ENCODE results near the gene LDHB. TPM values are rescaled to one million over a fixed set of nuclear protein-coding genes. Genes with fewer than 3 reads are reported as not detected.
"Not testable (repeated sequence)": the region's sequence is repeated elsewhere in the genome, so short reads cannot be mapped to it uniquely, and the experiment has no call there.

LDHB gene
- total RNA-seq, 4 donors from 2014 or later = 384 to 506 (median 452) TPM

DNA sequence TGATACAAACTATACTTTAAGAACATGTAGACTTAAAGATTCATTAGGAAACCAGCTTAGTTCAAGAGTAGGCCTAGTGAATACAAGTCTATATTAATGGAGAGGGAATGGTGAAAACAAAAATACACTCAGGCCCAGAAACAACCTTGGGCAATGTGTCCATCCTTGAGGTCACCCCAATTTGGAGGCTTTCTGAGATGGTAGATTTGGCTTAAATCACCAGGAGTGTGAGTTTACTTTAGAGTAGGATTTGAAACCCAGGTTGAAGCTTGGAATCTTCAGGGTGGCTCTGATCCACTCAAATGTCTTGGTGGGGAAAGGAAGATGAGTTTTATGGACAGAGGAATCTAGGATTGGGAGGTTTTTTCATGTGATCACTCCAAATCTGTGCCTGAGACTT, 10.5 kb downstream of the LDHB start:
- no peak overlapping the region for H3K4me3 ChIP-seq
- H3K9me3 ChIP-seq = no peaks in the 10 kb centered on the region
- no peak for TF ChIP-seq POLR2AphosphoS5 (IDR thresholded peaks at IDR 0.05)
- no peak overlapping the region for H3K27ac ChIP-seq
- H3K27me3 ChIP-seq = no peaks in the 10 kb centered on the region
- H3K36me3 ChIP-seq = peaks cover 18 to 92% of the 10 kb centered on the region in 2 donors
- no peak for ATAC-seq
- peaks cover 0 to 30% (median 0%) of the 10 kb centered on the region in 3 donors for H3K4me1 ChIP-seq

DNA sequence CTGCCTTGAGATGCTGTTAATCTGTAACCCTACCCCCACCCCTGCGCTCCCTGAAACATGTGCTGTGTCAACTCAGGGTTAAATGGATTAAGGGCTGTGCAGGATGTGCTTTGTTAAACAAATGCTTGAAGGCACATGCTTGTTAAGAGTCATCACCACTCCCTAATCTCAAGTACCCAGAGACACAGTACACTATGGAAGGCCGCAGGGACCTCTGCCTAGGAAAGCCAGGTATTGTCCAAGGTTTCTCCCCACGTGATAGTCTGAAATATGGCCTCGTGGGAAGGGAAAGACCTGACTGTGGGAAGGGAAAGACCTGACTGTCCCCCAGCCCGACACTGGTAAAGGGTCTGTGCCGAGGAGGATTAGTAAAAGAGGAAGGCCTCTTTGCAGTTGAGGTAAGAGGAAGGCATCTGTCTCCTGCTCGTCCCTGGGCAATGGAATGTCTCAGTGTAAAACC, 12.6 kb downstream of the LDHB start:
- Histone ChIP-seq H3K4me1 (peaks cover 0 to 19% (median 0%) of the 10 kb centered on the region in 3 donors), H3K36me3 (peaks cover 29 to 96% of the 10 kb centered on the region in 2 donors)
- not testable (repeated sequence) for H3K4me3 ChIP-seq, H3K27ac ChIP-seq, ATAC-seq, H3K27me3 ChIP-seq, H3K9me3 ChIP-seq
- WGBS, 2 donors (ENCODE audit: low coverage in 1 of 2) = 42 to 57% methylated on average over 2 to 7 of the region's 7 CpGs

DNA sequence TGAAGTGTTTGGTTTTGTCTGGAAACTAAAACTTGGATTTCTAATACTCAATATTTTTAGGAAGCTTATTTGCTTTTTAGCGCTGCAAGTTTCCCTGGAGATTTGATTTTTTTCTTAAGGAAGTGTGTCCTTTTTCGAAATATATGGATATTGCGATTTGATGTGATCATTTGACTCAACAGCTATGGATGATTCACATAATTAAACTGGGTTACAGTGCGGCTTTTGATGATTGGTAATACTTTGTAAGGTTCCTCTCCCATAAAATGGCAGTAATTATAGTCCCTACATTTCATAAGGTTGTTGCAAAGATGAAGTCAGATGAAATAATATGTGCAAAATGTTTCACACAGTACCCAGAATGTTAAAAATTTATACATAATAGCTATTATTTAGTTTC, 13.1 kb downstream of the LDHB start:
- Histone ChIP-seq H3K4me3 (no peak overlapping the region), H3K4me1 (peaks cover 0 to 18% (median 0%) of the 10 kb centered on the region in 3 donors), H3K36me3 (peaks cover 29 to 99% of the 10 kb centered on the region in 2 donors), H3K27me3 (no peaks in the 10 kb centered on the region), H3K9me3 (no peaks in the 10 kb centered on the region), H3K27ac (no peak overlapping the region)
- WGBS, 2 donors (ENCODE audit: low coverage in 1 of 2) = 93 to 94% methylated on average over 3 to 4 of the region's 4 CpGs
- ATAC-seq = no peak
- TF ChIP-seq, protein P1, sequence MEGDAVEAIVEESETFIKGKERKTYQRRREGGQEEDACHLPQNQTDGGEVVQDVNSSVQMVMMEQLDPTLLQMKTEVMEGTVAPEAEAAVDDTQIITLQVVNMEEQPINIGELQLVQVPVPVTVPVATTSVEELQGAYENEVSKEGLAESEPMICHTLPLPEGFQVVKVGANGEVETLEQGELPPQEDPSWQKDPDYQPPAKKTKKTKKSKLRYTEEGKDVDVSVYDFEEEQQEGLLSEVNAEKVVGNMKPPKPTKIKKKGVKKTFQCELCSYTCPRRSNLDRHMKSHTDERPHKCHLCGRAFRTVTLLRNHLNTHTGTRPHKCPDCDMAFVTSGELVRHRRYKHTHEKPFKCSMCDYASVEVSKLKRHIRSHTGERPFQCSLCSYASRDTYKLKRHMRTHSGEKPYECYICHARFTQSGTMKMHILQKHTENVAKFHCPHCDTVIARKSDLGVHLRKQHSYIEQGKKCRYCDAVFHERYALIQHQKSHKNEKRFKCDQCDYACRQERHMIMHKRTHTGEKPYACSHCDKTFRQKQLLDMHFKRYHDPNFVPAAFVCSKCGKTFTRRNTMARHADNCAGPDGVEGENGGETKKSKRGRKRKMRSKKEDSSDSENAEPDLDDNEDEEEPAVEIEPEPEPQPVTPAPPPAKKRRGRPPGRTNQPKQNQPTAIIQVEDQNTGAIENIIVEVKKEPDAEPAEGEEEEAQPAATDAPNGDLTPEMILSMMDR (IDR thresholded peaks at IDR 0.05) = no peak

DNA sequence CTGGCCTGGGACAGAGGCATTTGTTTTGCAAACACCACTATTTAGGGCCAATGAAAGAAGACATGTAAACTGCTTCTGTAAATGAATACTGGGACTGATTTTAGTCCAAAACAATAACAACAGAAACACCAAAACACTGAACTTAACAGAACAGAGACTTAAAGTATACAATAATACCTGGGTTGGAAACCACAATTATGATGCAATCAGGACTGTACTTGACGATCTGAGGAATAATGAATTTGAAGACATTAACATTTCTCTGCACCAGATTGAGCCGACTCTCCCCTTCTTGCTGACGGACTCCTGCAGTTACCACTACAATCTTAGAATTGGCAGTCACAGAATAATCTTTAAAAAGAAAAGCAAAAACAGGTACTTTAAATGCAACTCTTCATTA, 13.9 kb downstream of the LDHB start:
- Histone ChIP-seq H3K4me1 (peaks cover 0 to 19% (median 0%) of the 10 kb centered on the region in 3 donors), H3K36me3 (peaks cover 29 to 93% of the 10 kb centered on the region in 2 donors), H3K9me3 (no peaks in the 10 kb centered on the region), H3K27ac (no peak overlapping the region), H3K4me3 (no peak overlapping the region), H3K27me3 (no peaks in the 10 kb centered on the region)
- TF ChIP-seq POLR2A (IDR thresholded peaks at IDR 0.05) = no peak
- TF ChIP-seq POLR2AphosphoS5 (IDR thresholded peaks at IDR 0.05) = no peak
- TF ChIP-seq, protein P1 (IDR thresholded peaks at IDR 0.05) = no peak
- TF ChIP-seq EP300 (IDR thresholded peaks at IDR 0.05) = no peak
- ATAC-seq = no peak
- WGBS, 2 donors (ENCODE audit: low coverage in 1 of 2) = 73 to 80% methylated on average over 3 of the region's 3 CpGs

DNA sequence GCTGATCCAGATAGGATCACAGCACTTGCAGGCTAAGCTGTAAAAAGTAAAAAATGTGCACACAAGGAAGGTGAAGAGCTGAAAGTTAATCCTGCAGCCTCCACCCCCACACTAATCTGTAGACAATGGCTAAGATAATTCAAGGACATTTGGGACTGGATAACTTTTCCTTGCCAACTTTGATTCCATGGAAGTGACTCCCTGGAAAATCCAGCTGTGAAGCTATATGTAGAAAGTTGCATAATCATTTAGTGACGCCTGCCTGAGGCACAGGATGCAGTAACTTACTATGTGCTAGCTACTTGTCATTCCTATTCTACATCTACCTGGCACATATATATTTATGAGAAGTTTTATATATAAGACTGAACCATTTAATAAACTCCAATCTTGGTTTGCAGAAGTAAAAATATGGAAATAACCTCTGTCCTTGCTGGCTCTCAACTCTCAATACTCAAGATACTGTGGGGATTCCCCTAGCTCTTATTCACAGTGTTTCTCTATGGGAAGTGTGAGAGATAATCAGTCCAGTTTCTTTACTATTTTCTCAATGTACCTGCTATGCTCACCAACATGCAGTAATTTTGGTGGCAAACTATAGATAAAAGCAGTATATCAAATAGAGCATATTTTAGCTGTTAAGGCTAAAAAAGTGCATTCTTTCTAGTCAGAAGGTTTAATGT, 14.8 kb downstream of the LDHB start:
- ATAC-seq = no peak
- H3K27ac ChIP-seq = no peak overlapping the region
- TF ChIP-seq POLR2AphosphoS5 (IDR thresholded peaks at IDR 0.05) (no peak), POLR2A (IDR thresholded peaks at IDR 0.05) (no peak), EP300 (IDR thresholded peaks at IDR 0.05) (no peak)
- TF ChIP-seq, protein P1 (IDR thresholded peaks at IDR 0.05) = no peak

More for the DNA sequence above, 14.8 kb downstream of the LDHB start:
- Histone ChIP-seq H3K9me3 (no peaks in the 10 kb centered on the region), H3K36me3 (peaks cover 29 to 91% of the 10 kb centered on the region in 2 donors), H3K4me3 (no peak overlapping the region), H3K27me3 (no peaks in the 10 kb centered on the region), H3K4me1 (peaks cover 0 to 28% (median 0%) of the 10 kb centered on the region in 3 donors)
- 50% methylated on average over 1 of the region's 1 CpG; no CpG with 5 or more reads in 1 of the 2 donors for WGBS, 2 donors (ENCODE audit: low coverage in 1 of 2)

Measured in gastroesophageal sphincter (tissue), 4 donors.